ENCODE results near the gene CLDND2.

Gene CLDND2

GRCh38 chr19:51342631-51343569, 25.9 kb downstream of the CLDND2 start:
- Histone ChIP-seq H3K9me3 (ENCODE audit: severe bottlenecking) (no peaks in the 10 kb centered on the region), H3K27ac (ENCODE audit: poor library complexity, severe bottlenecking) (no peak overlapping the region), H3K4me1 (ENCODE audit: insufficient read depth, poor library complexity, severe bottlenecking) (no peaks in the 10 kb centered on the region), H3K27me3 (ENCODE audit: insufficient read depth, poor library complexity, severe bottlenecking) (no peaks in the 10 kb centered on the region), H3K36me3 (ENCODE audit: low read depth) (peaks cover 15% of the 10 kb centered on the region), H3K4me3 (ENCODE audit: severe bottlenecking) (no peak overlapping the region)
- DNase-seq (ENCODE audit: low spot score) (no peak), ATAC-seq (ENCODE audit: low read depth) (no peak)
- TF ChIP-seq CTCF (IDR thresholded peaks at IDR 0.05; ENCODE audit: poor library complexity, severe bottlenecking), result no peak

DNA sequence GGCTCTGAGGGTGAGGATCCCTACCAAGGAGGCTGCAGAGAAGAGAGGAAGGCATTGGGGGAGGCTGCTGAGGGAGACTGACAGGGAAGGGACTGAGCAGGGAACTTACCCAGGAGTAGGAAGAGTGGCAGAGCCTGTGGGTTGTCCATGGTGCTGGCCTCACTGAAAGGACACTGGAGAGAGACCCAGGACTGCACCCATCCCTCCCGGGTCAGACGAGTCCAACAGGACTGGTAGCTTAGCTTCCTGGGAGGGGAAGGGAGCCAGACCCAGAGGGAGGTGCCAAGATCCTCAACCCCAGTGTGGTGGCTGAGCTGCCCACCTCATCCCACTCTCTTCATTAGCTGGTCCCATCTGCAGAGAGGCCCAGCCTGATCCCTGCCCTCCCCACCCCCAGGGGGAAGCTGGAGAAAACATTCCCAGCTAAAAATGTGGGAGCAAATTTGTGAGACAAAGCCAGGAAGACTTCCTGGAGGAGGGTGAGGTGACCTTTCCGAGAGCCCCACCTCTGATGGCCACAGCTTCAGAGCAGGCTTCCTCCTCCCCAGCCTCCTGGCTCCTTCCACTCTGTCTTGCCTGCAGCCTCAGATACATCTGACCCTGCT, 26.7 kb downstream of the CLDND2 start, which contains the start of gene VSIG10L:
Gene VSIG10L, minus strand, starts transcription at position 164 of the 605 bp plus-strand sequence. Its CDS starts 15 bp downstream, at position 149.
- H3K4me3 ChIP-seq (ENCODE audit: severe bottlenecking), result no peak within 1 kb of the TSS
- ATAC-seq (ENCODE audit: low read depth) (no peak), DNase-seq (ENCODE audit: low spot score) (no peak)
- peaks cover 8% of the 10 kb centered on the region; the same call in 1 of the 2 replicates for H3K36me3 ChIP-seq (ENCODE audit: low read depth)
- no peaks in the 10 kb centered on the region for H3K9me3 ChIP-seq (ENCODE audit: severe bottlenecking)
- H3K4me1 ChIP-seq (ENCODE audit: insufficient read depth, poor library complexity, severe bottlenecking), result no peaks in the 10 kb centered on the region
- H3K27ac ChIP-seq (ENCODE audit: poor library complexity, severe bottlenecking), result no peak within 1 kb of the TSS
- H3K27me3 ChIP-seq (ENCODE audit: insufficient read depth, poor library complexity, severe bottlenecking), result no peaks in the 10 kb centered on the region
- TF ChIP-seq CTCF (IDR thresholded peaks at IDR 0.05; ENCODE audit: poor library complexity, severe bottlenecking), result no peak

DNA sequence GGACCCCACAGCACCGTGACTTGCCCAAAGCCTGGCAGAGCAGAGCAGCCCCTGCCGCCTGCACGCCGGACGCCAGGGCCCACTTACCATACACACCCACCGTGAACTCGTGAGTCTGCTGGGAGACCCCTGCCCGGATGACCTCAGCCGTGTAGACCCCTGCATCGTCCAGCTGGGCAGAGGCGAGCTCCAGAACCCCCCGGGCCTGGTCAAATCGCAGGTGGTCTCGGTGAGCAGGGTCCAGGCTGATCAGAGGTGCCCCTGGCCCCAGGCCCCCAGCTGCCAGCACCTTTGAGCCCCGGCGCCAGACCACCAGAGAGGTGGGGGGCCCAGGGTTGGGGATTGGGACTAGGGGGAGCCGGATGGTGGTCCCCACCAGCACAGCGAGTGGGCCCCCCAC, 27.7 kb downstream of the CLDND2 start:
- H3K9me3 ChIP-seq (ENCODE audit: severe bottlenecking), result no peaks in the 10 kb centered on the region
- ATAC-seq (ENCODE audit: low read depth) (no peak), DNase-seq (ENCODE audit: low spot score) (no peak)
- no peak overlapping the region for H3K27ac ChIP-seq (ENCODE audit: poor library complexity, severe bottlenecking)
- no peaks in the 10 kb centered on the region for H3K27me3 ChIP-seq (ENCODE audit: insufficient read depth, poor library complexity, severe bottlenecking)
- no peak for TF ChIP-seq CTCF (IDR thresholded peaks at IDR 0.05; ENCODE audit: poor library complexity, severe bottlenecking)
- no peaks in the 10 kb centered on the region for H3K4me1 ChIP-seq (ENCODE audit: insufficient read depth, poor library complexity, severe bottlenecking)
- no peaks in the 10 kb centered on the region; the same call in 1 of the 2 replicates for H3K36me3 ChIP-seq (ENCODE audit: low read depth)
- no peak overlapping the region for H3K4me3 ChIP-seq (ENCODE audit: severe bottlenecking)

DNA sequence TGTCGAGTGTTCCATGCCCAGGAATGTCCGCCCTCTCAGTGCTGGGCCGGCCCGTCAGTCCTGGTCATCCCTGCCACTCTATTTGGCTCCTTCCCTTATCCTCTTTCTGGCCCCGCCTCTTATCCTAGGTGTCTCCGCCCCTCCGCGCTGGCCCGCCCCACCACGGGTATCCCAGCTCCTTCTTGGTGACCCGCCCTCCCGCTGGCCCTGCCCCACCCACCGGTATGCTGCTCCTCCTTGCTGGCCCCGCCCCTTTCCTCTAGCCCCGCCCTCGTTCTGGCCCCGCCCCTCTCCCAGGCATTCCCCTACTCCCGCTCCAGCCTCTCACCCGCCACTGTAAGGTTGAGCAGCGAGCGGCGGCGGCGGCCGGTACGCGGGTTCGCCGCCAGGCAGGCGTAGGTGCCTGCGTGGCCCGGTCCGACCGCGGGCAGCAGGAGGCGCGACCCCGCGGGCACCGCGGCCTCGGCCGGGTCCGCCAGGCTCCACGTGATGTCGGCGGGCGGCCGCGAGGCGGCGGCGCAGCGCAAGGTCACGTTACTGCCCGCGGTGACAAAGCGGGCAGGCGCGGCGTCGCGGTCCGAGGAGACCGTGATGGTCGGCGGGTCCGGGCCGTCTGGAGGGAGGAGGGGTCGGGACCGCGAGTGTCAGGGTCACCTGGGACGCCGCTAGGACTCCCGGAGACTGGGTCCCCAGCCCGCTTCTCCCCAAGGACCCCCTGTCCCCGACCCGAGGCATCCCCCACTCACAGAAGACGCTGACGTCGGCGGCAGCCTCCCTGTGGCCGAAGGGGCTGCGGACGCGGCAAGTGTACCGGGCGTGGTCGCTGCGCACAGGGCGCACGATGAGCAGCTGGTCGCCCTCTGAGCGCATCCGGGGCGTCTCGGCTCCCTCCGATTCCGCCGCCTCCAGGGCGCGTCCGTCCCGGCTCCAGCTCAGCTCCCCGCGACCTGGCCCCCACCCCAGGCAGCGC, 28.8 kb downstream of the CLDND2 start:
- Histone ChIP-seq H3K27ac (ENCODE audit: poor library complexity, severe bottlenecking) (peak overlapping the region; percentile 42), H3K36me3 (ENCODE audit: low read depth) (no peaks in the 10 kb centered on the region), H3K27me3 (ENCODE audit: insufficient read depth, poor library complexity, severe bottlenecking) (no peaks in the 10 kb centered on the region), H3K4me3 (ENCODE audit: severe bottlenecking) (peak overlapping the region; percentile 72), H3K4me1 (ENCODE audit: insufficient read depth, poor library complexity, severe bottlenecking) (no peaks in the 10 kb centered on the region), H3K9me3 (ENCODE audit: severe bottlenecking) (no peaks in the 10 kb centered on the region)
- ATAC-seq (ENCODE audit: low read depth) (peak; percentile 83), DNase-seq (ENCODE audit: low spot score) (peak; percentile 98)
- TF ChIP-seq CTCF (IDR thresholded peaks at IDR 0.05; ENCODE audit: poor library complexity, severe bottlenecking), result no peak
